ENCODE data around the gene CUX1. TPM values are rescaled to one million over a fixed set of nuclear protein-coding genes. Genes with fewer than 3 reads are reported as not detected.

CUX1 gene
- total RNA-seq, 3 donors from 2014 or later, result 35.1 to 54.4 (median 41.1) TPM

DNA sequence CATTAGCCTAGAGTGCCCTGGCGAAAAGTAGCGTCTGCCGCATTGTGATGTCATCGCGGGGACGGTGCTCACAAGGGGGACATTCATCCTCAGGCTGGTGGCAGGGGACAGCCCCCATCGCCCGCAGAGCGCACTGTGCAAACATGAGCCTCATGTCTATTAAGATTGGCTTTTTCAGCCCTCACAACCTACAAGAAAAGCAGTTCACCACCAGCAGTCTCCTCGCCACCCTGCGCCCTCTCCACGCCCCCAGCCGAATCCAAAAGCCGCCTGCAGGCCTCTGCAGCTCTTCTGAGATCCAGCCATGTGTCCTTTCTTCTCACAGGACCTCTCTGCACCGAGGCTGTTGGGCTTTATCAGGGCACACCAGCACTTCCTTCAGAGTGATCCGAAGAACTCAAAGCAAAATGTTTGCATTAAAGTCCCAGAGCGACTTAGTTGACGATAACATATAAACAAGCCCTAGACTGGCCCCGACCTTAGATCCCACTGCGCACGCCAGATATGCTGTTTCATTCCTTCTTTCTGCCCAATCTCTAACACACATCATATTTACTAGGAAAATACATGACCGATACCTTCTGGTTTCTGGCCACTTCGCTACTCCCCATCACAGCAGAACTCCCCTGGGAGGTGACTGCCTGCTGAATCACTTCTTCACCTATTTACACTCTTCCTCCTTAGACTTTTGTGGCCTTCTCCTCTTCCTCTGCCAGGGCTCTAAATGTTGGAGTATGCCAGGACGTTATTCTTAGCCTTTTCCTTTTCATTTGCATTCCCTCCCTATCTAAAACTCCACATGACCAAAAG, 263.2 kb downstream of the CUX1 start:
- DNase-seq (ENCODE audit: low spot score in 2 of 2), result no peak
- no peak for TF ChIP-seq POLR2A (IDR thresholded peaks at IDR 0.05)
- TF ChIP-seq, protein P1, sequence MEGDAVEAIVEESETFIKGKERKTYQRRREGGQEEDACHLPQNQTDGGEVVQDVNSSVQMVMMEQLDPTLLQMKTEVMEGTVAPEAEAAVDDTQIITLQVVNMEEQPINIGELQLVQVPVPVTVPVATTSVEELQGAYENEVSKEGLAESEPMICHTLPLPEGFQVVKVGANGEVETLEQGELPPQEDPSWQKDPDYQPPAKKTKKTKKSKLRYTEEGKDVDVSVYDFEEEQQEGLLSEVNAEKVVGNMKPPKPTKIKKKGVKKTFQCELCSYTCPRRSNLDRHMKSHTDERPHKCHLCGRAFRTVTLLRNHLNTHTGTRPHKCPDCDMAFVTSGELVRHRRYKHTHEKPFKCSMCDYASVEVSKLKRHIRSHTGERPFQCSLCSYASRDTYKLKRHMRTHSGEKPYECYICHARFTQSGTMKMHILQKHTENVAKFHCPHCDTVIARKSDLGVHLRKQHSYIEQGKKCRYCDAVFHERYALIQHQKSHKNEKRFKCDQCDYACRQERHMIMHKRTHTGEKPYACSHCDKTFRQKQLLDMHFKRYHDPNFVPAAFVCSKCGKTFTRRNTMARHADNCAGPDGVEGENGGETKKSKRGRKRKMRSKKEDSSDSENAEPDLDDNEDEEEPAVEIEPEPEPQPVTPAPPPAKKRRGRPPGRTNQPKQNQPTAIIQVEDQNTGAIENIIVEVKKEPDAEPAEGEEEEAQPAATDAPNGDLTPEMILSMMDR (IDR thresholded peaks at IDR 0.05), result no peak
- TF ChIP-seq POLR2AphosphoS5 (IDR thresholded peaks at IDR 0.05), result no peak
- no peaks in the 10 kb centered on the region for H3K27me3 ChIP-seq
- H3K4me1 ChIP-seq, result no peaks in the 10 kb centered on the region
- intact Hi-C loops (cut with DNase I; ENCODE audit: low total_unique reads), result no loop called here
- peaks cover 0 to 14% of the 10 kb centered on the region in 2 donors for H3K9me3 ChIP-seq
- no peaks in the 10 kb centered on the region for H3K36me3 ChIP-seq
- H3K27ac ChIP-seq, result no peak overlapping the region
- H3K4me3 ChIP-seq, result no peak overlapping the region

DNA sequence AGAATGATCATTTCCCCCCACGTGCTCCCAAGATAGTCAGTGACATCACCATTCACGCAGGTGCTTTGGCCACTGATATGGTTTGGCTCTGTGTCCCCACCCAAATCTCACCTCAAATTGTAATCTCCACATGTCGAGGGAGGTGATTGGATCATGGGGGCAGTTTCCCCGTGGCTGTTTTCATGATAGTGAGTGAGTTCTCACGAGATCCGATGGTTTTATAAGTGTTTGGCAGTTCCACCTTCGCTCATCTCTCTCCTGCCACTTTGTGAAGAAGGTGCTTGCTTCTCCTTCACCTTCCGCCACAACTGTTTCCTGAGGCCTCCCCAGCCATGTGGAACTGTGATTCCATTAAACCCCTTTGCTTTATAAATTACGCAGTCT, 263.8 kb downstream of the CUX1 start:
- H3K4me3 ChIP-seq, result no peak overlapping the region
- no peaks in the 10 kb centered on the region for H3K4me1 ChIP-seq
- no peaks in the 10 kb centered on the region for H3K27me3 ChIP-seq
- H3K9me3 ChIP-seq, result peaks cover 0 to 14% of the 10 kb centered on the region in 2 donors
- no peak for DNase-seq (ENCODE audit: low spot score in 2 of 2)
- no peak overlapping the region for H3K27ac ChIP-seq
- TF ChIP-seq POLR2A (IDR thresholded peaks at IDR 0.05) (no peak), POLR2AphosphoS5 (IDR thresholded peaks at IDR 0.05) (no peak)
- TF ChIP-seq, protein P1 (IDR thresholded peaks at IDR 0.05), result no peak
- no peaks in the 10 kb centered on the region for H3K36me3 ChIP-seq
- intact Hi-C loops (cut with DNase I; ENCODE audit: low total_unique reads), result no loop called here

GRCh38 chr7:102082693-102083368, 265.4 kb downstream of the CUX1 start:
- H3K27me3 ChIP-seq, result no peaks in the 10 kb centered on the region
- no peaks in the 10 kb centered on the region for H3K36me3 ChIP-seq
- no peak for DNase-seq (ENCODE audit: low spot score in 2 of 2)
- H3K9me3 ChIP-seq, result peaks cover 0 to 14% of the 10 kb centered on the region in 2 donors
- intact Hi-C loops (cut with DNase I; ENCODE audit: low total_unique reads), result no loop called here
- TF ChIP-seq, protein P1 (IDR thresholded peaks at IDR 0.05), result no peak
- TF ChIP-seq POLR2A (IDR thresholded peaks at IDR 0.05), result no peak
- no peaks in the 10 kb centered on the region for H3K4me1 ChIP-seq
- H3K27ac ChIP-seq, result no peak overlapping the region
- H3K4me3 ChIP-seq, result no peak overlapping the region

DNA sequence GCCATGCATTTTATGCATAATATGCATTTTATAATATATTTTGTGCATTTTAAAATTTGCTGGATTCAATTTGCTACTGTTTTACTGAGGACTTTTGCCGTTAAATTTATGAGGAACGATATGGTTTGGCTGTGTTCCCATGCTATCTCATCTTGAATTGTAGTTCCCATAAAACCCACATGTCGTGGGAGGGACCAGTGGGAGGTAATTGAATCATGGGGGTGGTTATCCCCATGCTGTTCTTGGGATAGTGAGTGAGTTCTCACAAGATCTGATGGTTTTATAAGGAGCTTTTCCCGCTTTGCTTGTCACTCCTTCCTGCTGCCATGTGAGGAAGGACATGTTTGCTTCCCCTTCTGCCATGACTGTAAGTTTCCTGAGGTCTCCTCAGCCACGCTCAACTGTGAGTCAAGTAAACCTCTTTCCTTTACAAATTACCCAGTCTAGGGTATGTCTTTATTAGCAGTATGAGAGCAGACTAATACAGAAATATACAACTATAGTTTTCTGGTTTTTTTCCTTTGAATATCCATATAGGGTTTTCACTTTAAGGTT, 267.9 kb downstream of the CUX1 start:
- no peak overlapping the region for H3K4me3 ChIP-seq
- TF ChIP-seq POLR2AphosphoS5 (IDR thresholded peaks at IDR 0.05), result no peak
- no peak for TF ChIP-seq POLR2A (IDR thresholded peaks at IDR 0.05)
- TF ChIP-seq, protein P1 (IDR thresholded peaks at IDR 0.05), result no peak
- no peaks in the 10 kb centered on the region for H3K4me1 ChIP-seq
- no peak overlapping the region for H3K27ac ChIP-seq
- H3K9me3 ChIP-seq, result peaks cover 0 to 26% of the 10 kb centered on the region in 2 donors
- DNase-seq (ENCODE audit: low spot score in 2 of 2), result no peak
- no peaks in the 10 kb centered on the region for H3K36me3 ChIP-seq
- intact Hi-C loops (cut with DNase I; ENCODE audit: low total_unique reads), result no loop called here
- no peaks in the 10 kb centered on the region for H3K27me3 ChIP-seq

Measured in breast epithelium (tissue), 4 donors.